Lung (tissue), 12 donors: Measurements from ENCODE around the gene TRERF1. TPM values are rescaled to one million over a fixed set of nuclear protein-coding genes. Genes with fewer than 3 reads are reported as not detected.

Experiments
- ATAC-seq: fragments of 200-7000 bp; cut with Tn5 transposase; one replicate; pipeline ENCODE4 v1.9.1; 2020; ENCODE audit warnings: moderate number of reproducible peaks; ENCODE audit not compliant: insufficient read depth, low FRiP score
- DNase-seq, 3 donors: peaks; one replicate each; pipeline ENCODE4 v3.0.0-alpha.2; 2013 to 2017
- H3K27ac ChIP-seq, 2 donors: one replicate each; pipeline ENCODE4 v1.5.1; 2013; ENCODE audit warnings: mild to moderate bottlenecking in 2 of 2, moderate library complexity in 2 of 2, control low read depth in 1 of 2, inconsistent platforms in 1 of 2, low read depth in 1 of 2, low read length in 1 of 2
- H3K27me3 ChIP-seq, 3 donors: one replicate each; pipeline ENCODE4 v1.5.1; 2013; ENCODE audit warnings: low read length in 2 of 3; ENCODE audit not compliant: control insufficient read depth in 3 of 3, insufficient read depth in 3 of 3
- H3K36me3 ChIP-seq, 4 donors: one replicate each; pipeline ENCODE4 v1.5.1; 2013; ENCODE audit warnings: low read length in 4 of 4, mild to moderate bottlenecking in 1 of 4, moderate library complexity in 1 of 4; ENCODE audit not compliant: control insufficient read depth in 4 of 4, insufficient read depth in 4 of 4
- H3K4me1 ChIP-seq, 5 donors: one replicate each; pipeline ENCODE4 v1.5.1; 2013; ENCODE audit warnings: low read length in 5 of 5, mild to moderate bottlenecking in 2 of 5, moderate library complexity in 1 of 5; ENCODE audit not compliant: control insufficient read depth in 5 of 5, insufficient read depth in 5 of 5
- H3K4me3 ChIP-seq: one replicate; pipeline ENCODE4 v1.5.1; 2013; ENCODE audit warnings: mild to moderate bottlenecking, control low read depth, moderate library complexity
- H3K9ac ChIP-seq, 2 donors: one replicate each; pipeline ENCODE4 v1.5.1; 2013; ENCODE audit warnings: low read length in 2 of 2, control low read depth in 1 of 2; ENCODE audit not compliant: insufficient read depth in 1 of 2
- H3K9me3 ChIP-seq, 4 donors: one replicate each; pipeline ENCODE4 v1.5.1; 2013; ENCODE audit warnings: low read length in 3 of 4, mild to moderate bottlenecking in 1 of 4, moderate library complexity in 1 of 4; ENCODE audit not compliant: control insufficient read depth in 4 of 4, insufficient read depth in 3 of 4
- WGBS, 2 donors: extraction: QIAGEN DNeasy Blood & Tissue Kit; methylation state at CpG; one replicate each; pipeline ENCODE4 v1.1.7; 2013; 5-methylcytosine and 5-hydroxymethylcytosine counted together
- polyA plus RNA-seq, 2 donors: library from polyadenylated mRNA; stranded (reverse); fragments of 200-250 nt; gene quantifications; one replicate each; pipeline ENCODE4 v1.2.1, GENCODE V29; 2013
- total RNA-seq, 2 donors: library from RNA; depleted of rRNA in 1 of 2; stranded (reverse); fragments of >200 nt in 1 of 2; gene quantifications; one replicate each; pipeline ENCODE4 v1.2.1, GENCODE V29; 2014 to 2021
- TF ChIP-seq, protein P1 (sequence below): IDR thresholded peaks from 2 replicates; pipeline ENCODE4 v1.5.1; 2012; ENCODE audit warnings: mild to moderate bottlenecking; ENCODE audit errors: control extremely low read depth, extremely low read depth
- donor health status: control.
- donor health status: control.
- donor health status: Bipolar disorder and iron deficiency.
- donor health status: healthy.
- donor health status: DM: yes; HTN: yes; CAD: no.

The TRERF1 gene
- total and polyA plus RNA-seq, 4 donors, result 1.2 to 10.4 (median 3.3) TPM

DNA sequence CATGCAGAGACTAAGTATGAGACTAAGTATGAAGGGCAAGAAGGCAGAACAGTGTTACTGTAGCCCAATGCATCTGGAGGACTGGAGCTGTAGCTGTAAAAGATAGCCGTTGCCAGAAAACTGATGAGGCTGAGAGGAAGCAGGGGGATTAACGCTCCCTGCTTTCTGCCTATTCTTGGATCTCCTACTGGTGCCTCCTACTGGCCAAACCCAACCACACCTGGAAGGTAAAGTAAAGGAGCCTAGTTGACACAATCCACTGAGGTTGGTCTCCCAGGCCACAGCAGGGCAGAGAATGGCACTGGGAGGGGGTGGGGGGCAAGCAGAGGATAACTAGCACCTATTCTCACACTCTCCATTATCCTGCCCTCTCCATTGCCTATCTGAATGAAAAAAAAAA lies 129.1 kb downstream of the TRERF1 start:
- no peaks in the 10 kb centered on the region for H3K27me3 ChIP-seq
- peaks cover 0 to 3% (median 0%) of the 10 kb centered on the region in 4 donors for H3K9me3 ChIP-seq
- no peak overlapping the region for H3K9ac ChIP-seq
- no peak overlapping the region for H3K27ac ChIP-seq
- no peaks in the 10 kb centered on the region for H3K4me1 ChIP-seq
- no peak for DNase-seq
- no peak overlapping the region for H3K4me3 ChIP-seq
- ATAC-seq, result no peak
- WGBS, 2 donors, result 63 to 69% methylated on average over 2 of the region's 2 CpGs
- TF ChIP-seq, protein P1, sequence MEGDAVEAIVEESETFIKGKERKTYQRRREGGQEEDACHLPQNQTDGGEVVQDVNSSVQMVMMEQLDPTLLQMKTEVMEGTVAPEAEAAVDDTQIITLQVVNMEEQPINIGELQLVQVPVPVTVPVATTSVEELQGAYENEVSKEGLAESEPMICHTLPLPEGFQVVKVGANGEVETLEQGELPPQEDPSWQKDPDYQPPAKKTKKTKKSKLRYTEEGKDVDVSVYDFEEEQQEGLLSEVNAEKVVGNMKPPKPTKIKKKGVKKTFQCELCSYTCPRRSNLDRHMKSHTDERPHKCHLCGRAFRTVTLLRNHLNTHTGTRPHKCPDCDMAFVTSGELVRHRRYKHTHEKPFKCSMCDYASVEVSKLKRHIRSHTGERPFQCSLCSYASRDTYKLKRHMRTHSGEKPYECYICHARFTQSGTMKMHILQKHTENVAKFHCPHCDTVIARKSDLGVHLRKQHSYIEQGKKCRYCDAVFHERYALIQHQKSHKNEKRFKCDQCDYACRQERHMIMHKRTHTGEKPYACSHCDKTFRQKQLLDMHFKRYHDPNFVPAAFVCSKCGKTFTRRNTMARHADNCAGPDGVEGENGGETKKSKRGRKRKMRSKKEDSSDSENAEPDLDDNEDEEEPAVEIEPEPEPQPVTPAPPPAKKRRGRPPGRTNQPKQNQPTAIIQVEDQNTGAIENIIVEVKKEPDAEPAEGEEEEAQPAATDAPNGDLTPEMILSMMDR, result no peak
- peaks cover 0 to 6% (median 0%) of the 10 kb centered on the region in 4 donors for H3K36me3 ChIP-seq

DNA sequence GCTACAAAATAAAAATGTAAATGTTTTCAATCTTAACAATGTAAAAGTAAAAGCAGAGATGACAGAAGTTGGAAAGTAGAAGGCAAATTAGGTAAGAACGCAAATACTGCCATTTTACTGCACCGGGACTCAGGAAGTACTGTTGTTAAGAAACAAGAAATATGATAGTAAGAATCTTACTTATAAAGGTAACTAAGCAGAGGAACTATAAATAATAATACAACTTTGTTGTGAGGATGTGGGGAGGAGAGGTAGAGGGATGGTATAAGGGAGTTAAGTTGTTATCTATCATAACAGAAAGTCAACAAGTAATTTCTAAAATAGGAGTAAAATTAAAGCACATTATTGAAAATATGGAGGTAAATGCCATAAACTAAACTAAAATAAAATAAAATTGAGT lies 129.8 kb downstream of the TRERF1 start:
- 51 to 74% methylated on average over 2 of the region's 2 CpGs for WGBS, 2 donors
- TF ChIP-seq, protein P1, result no peak
- H3K9me3 ChIP-seq, result peaks cover 0 to 3% (median 0%) of the 10 kb centered on the region in 4 donors
- H3K27me3 ChIP-seq, result no peaks in the 10 kb centered on the region
- H3K36me3 ChIP-seq, result peaks cover 0 to 6% (median 0%) of the 10 kb centered on the region in 4 donors
- DNase-seq, result no peak
- no peak for ATAC-seq
- H3K27ac ChIP-seq, result no peak overlapping the region
- H3K9ac ChIP-seq, result no peak overlapping the region
- H3K4me1 ChIP-seq, result no peaks in the 10 kb centered on the region
- no peak overlapping the region for H3K4me3 ChIP-seq

DNA sequence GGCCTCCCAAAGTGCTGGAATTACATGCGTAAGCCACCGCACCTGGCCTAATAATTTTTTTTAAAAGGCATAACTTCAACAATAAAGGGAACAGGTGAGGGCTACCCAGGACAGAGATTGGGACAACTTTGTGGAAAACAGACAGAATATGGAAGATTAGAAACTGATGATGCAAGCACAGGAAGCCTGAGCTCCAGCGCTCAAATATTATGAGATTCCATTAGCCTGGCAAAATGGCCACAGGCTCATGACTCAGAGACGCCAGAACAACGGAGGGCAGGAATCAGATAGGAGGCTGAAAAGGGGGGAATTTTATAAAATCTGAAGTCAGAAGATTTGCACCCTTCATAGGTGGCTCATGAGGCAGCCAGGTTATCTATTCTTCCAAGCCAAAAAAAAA lies 131.0 kb downstream of the TRERF1 start:
- H3K9ac ChIP-seq, result no peak overlapping the region
- peaks cover 0 to 3% (median 0%) of the 10 kb centered on the region in 4 donors for H3K9me3 ChIP-seq
- no peak overlapping the region for H3K27ac ChIP-seq
- ATAC-seq (no peak), DNase-seq (no peak)
- H3K4me1 ChIP-seq, result no peaks in the 10 kb centered on the region
- TF ChIP-seq, protein P1, result no peak
- 80 to 90% methylated on average over 5 of the region's 5 CpGs for WGBS, 2 donors
- no peak overlapping the region for H3K4me3 ChIP-seq
- H3K27me3 ChIP-seq, result no peaks in the 10 kb centered on the region
- H3K36me3 ChIP-seq, result peaks cover 0 to 6% (median 0%) of the 10 kb centered on the region in 4 donors

DNA sequence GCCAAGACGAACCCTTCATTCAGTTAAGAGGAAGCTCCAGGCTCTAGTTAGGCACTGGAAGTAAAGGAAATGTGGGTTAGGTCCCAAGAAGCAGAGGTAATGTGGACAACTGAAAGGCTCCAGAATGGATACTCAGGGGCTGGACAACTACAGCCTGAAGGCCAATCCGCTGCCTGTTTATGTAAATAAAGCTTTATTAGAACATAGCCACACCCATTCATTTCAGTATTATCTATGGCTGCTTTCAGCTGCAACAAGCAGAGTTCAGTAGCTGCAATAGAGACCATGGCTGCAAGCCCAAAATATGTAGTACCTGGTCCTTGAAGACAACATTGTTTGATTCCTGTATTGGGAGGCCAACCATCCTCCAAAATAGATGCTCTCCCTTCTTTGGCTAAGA lies 133.2 kb downstream of the TRERF1 start:
- no peak overlapping the region for H3K4me3 ChIP-seq
- peaks cover 0 to 6% (median 1%) of the 10 kb centered on the region in 4 donors for H3K36me3 ChIP-seq
- H3K4me1 ChIP-seq, result peaks cover 0 to 16% (median 5%) of the 10 kb centered on the region in 5 donors
- WGBS, 2 donors, result 60 to 81% methylated on average over 2 of the region's 2 CpGs
- DNase-seq (no peak), ATAC-seq (no peak)
- peaks cover 0 to 4% (median 0%) of the 10 kb centered on the region in 4 donors for H3K9me3 ChIP-seq
- no peaks in the 10 kb centered on the region for H3K27me3 ChIP-seq
- H3K27ac ChIP-seq, result no peak overlapping the region
- TF ChIP-seq, protein P1, result no peak
- no peak overlapping the region for H3K9ac ChIP-seq
